Endothelial cell of umbilical vein (primary cell): Measurements from ENCODE around the gene DPM2. TPM values are rescaled to one million over a fixed set of nuclear protein-coding genes. Genes with fewer than 3 reads are reported as not detected.

Experiments used
- BruUV-seq: library from RNA; stranded (reverse); fragments of 400-500 nt; replicated peaks from 2 replicates; lab custom pipeline; 2021; lab: Mats Ljungman, UMichigan
- CTCF ChIA-PET: fragments of 300-600, 350-600 bp; sonication (Branson Sonifier 250); formaldehyde crosslinking; loops from one replicate; lab custom pipeline; 2021; ENCODE audit warnings: antibody characterized with exemption, inconsistent platforms; lab: Charles Lee
- POLR2A ChIA-PET: fragments of 300-600, 350-600 bp; sonication (Branson Sonifier 250); formaldehyde crosslinking; loops from one replicate; lab custom pipeline; 2021; ENCODE audit warnings: antibody characterized with exemption, inconsistent platforms; lab: Charles Lee
- DNase-seq: peaks from one replicate; pipeline ENCODE4 v3.0.0-alpha.2; 2011; ENCODE audit warnings: low read depth, low spot score
- FAIRE-seq: peaks from 2 replicates; lab custom pipeline; 2011; peaks lifted over from hg19 to GRCh38; lab: Jason Lieb, UNC
- H2AFZ ChIP-seq: 2 replicates; pipeline ENCODE4 v1.6.0; 2012; ENCODE audit warnings: low read depth, low read length, control low read depth, inconsistent platforms
- H3K27ac ChIP-seq: 2 replicates; pipeline ENCODE4 v1.5.1; 2011; ENCODE audit warnings: low read depth, mild to moderate bottlenecking, control low read depth, low read length, moderate library complexity; ENCODE audit not compliant: insufficient read depth
- H3K27me3 ChIP-seq, 2 experiments: 2 replicates each; pipeline versions ENCODE4 v1.6.0 to v1.6.1; 2011; ENCODE audit warnings: low read length in 2 of 2, mixed read lengths in 1 of 2; ENCODE audit not compliant: control insufficient read depth in 2 of 2, insufficient read depth in 2 of 2
- H3K36me3 ChIP-seq, 2 experiments: 2 replicates in 1 of 2; 3 replicates in 1 of 2; pipeline ENCODE4 v1.5.1; 2011; ENCODE audit warnings: low read length in 2 of 2, mild to moderate bottlenecking in 1 of 2, moderate library complexity in 1 of 2; ENCODE audit not compliant: control insufficient read depth in 2 of 2, insufficient read depth in 2 of 2; ENCODE audit errors: extremely low read depth in 1 of 2
- H3K4me1 ChIP-seq: 3 replicates; pipeline ENCODE4 v1.5.1; 2011; ENCODE audit warnings: mild to moderate bottlenecking, low read length; ENCODE audit not compliant: control insufficient read depth, insufficient read depth; ENCODE audit errors: extremely low read depth
- H3K4me2 ChIP-seq: 2 replicates; pipeline ENCODE4 v1.6.1; 2011; ENCODE audit warnings: low read length, control low read depth, mixed read lengths; ENCODE audit not compliant: insufficient read depth
- H3K4me3 ChIP-seq, 3 experiments: fragments of 200-600 bp in 1 of 3; sonication (generic), shearing (Covaris generic) in 1 of 3; replicated peaks in 1 of 3; 2 replicates each; pipeline ENCODE4 v1.5.1; 2011 to 2016; ENCODE audit warnings: control low read depth in 3 of 3, low read length in 3 of 3, mild to moderate bottlenecking in 2 of 3, inconsistent platforms in 1 of 3, low read depth in 1 of 3, moderate library complexity in 1 of 3; ENCODE audit not compliant: insufficient read depth in 1 of 3
- H3K79me2 ChIP-seq: 2 replicates; pipeline ENCODE4 v1.6.0; 2012; ENCODE audit warnings: low read length, inconsistent platforms; ENCODE audit not compliant: control insufficient read depth, insufficient read depth
- H3K9ac ChIP-seq: replicated peaks from 2 replicates; pipeline ENCODE3; 2011; ENCODE audit warnings: low read length, control low read depth; ENCODE audit not compliant: insufficient read depth; ENCODE audit errors: extremely low read depth
- H3K9me1 ChIP-seq: replicated peaks from 3 replicates; pipeline ENCODE4 v1.6.0; 2011; ENCODE audit warnings: mild to moderate bottlenecking, low read length; ENCODE audit not compliant: control insufficient read depth, insufficient read depth; ENCODE audit errors: extremely low read depth
- H3K9me3 ChIP-seq: replicated peaks from 2 replicates; pipeline ENCODE4 v1.5.1; 2012; ENCODE audit warnings: low read length, inconsistent platforms; ENCODE audit not compliant: control insufficient read depth, insufficient read depth
- H4K20me1 ChIP-seq: replicated peaks from 2 replicates; pipeline ENCODE3; 2011; ENCODE audit warnings: mild to moderate bottlenecking, low read length; ENCODE audit not compliant: control insufficient read depth, insufficient read depth; ENCODE audit errors: extremely low read depth
- JUN ChIP-seq: IDR thresholded peaks from 2 replicates; pipeline ENCODE4 v1.6.1; 2011; ENCODE audit warnings: borderline replicate concordance, low read depth; ENCODE audit not compliant: insufficient read length, insufficient read depth
- POLR2A ChIP-seq: IDR thresholded peaks from 2 replicates; pipeline ENCODE4 v1.6.1; 2012; ENCODE audit warnings: low read depth, mild to moderate bottlenecking, control low read depth, low read length
- POLR2AphosphoS5 ChIP-seq: IDR thresholded peaks from 2 replicates; pipeline ENCODE4 v1.6.1; 2012; ENCODE audit warnings: low read depth, mild to moderate bottlenecking, control low read depth, low read length, moderate library complexity; ENCODE audit not compliant: insufficient read depth
- dilution Hi-C: fragments of 300-500 bp; cut with MboI; formaldehyde crosslinking; loops from one replicate; pipeline ENCODE4 v1.15.0; 2019; ENCODE audit warnings: low sequenced_read_pairs; ENCODE audit not compliant: extremely low pct_ligation_motif_present
- intact Hi-C: fragments of 100-400 bp; cut with micrococcal nuclease; formaldehyde crosslinking; loops from one replicate; pipeline ENCODE4 v1.10.0; 2022
- polyA plus RNA-seq, 4 experiments: library from polyadenylated mRNA; depleted of rRNA in 3 of 4; stranded (reverse) in 3 of 4; unstranded in 1 of 4; fragments of >200 nt; gene quantifications; 2 replicates each; pipeline versions ENCODE4 v1.2.1 to v1.2.3, GENCODE V29; 2011 to 2012; ENCODE audit warnings: missing spikeins in 1 of 4
- total RNA-seq: library from RNA; stranded (reverse); gene quantifications from 2 replicates; pipeline ENCODE4 v1.2.3, GENCODE V29; 2021
- TF ChIP-seq, protein P1 (sequence below), 2 donors: IDR thresholded peaks; 1 replicate in 1 of 2; 2 replicates in 1 of 2; pipeline ENCODE4 v1.5.1; 2011; ENCODE audit warnings: low read length in 2 of 2, mild to moderate bottlenecking in 2 of 2, moderate library complexity in 2 of 2, control low read depth in 1 of 2, inconsistent platforms in 1 of 2, low read depth in 1 of 2; ENCODE audit not compliant: insufficient read depth in 1 of 2; ENCODE audit errors: extremely low read depth in 1 of 2

Gene DPM2
- total and polyA plus RNA-seq, 2 donors (not counting 3 experiments of a cell fraction or from before 2014, with no cell fraction given), result 47.9 to 63.9 TPM

DNA sequence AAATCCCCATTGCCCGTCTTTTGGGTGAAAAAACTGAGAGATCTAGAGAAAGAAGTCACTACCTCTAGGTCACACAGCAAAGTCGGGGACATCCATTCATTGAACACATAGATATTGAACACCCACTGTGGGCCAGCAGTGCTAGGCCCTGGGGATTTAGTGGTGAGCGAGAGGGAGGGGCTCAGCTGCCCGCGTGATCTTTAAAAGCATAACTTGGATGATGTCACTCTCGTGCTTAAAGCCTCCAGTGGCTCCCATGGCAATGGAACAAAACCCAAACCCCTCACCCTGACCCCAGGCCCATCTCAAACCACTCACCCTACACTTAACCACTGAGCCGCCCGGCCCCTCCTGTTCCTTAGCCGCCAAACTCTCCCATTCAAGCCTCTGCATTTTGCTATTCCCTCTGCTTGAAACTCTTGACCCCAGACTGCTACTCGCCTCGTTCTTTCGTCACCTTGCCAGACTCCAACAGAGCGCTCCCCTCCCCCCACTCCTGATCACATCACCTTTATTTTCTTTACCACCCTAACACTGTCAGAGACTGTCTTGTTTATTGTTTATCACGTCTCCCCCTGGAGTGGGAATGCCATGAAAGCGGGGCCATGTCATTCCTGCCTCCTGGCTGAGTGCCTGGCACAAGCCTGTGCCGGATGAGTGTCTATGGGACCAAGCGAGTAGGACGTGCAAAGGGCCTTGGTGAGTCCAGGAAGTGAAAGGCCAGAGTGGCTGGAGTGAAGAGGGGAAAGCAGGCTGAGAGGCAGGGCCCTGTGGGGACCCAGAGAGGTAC lies 6.4 kb downstream of the DPM2 start:
- Histone ChIP-seq H3K9ac (peak overlapping the region; percentile 61), H3K9me3 (no peaks in the 10 kb centered on the region), H3K9me1 (no peaks in the 10 kb centered on the region), H3K27ac (peak overlapping the region; percentile 67), H3K79me2 (peaks cover 9% of the 10 kb centered on the region), H2AFZ (peak overlapping the region; percentile 25), H3K4me3 (peak overlapping the region; percentile 37 to 54 (median 43)), H4K20me1 (no peaks in the 10 kb centered on the region), H3K4me1 (peaks cover 23% of the 10 kb centered on the region), H3K27me3 (peaks cover 3 to 6% of the 10 kb centered on the region in 2 experiments), H3K4me2 (peak overlapping the region; percentile 84), H3K36me3 (peaks cover 0 to 3% of the 10 kb centered on the region in 2 experiments)
- peak; percentile 64 for FAIRE-seq
- CTCF ChIA-PET, result interaction anchor here (1.1 to 2.6 kb wide), 4 partner anchors 11 to 402 kb away, joined by 3 to 13 read pairs (median 6); no protein-coding TSS in a partner anchor
- POLR2A ChIA-PET, result interaction anchor here (1.1 kb wide), 1 partner anchor 14 kb away, joined by 3 read pairs; no protein-coding TSS in a partner anchor
- dilution Hi-C loops, result no loop called here
- intact Hi-C loops, result no loop called here
- no TSS peak for BruUV-seq
- TF ChIP-seq POLR2AphosphoS5 (peak; percentile 15), JUN (no peak)
- DNase-seq, result peak; percentile 49

DNA sequence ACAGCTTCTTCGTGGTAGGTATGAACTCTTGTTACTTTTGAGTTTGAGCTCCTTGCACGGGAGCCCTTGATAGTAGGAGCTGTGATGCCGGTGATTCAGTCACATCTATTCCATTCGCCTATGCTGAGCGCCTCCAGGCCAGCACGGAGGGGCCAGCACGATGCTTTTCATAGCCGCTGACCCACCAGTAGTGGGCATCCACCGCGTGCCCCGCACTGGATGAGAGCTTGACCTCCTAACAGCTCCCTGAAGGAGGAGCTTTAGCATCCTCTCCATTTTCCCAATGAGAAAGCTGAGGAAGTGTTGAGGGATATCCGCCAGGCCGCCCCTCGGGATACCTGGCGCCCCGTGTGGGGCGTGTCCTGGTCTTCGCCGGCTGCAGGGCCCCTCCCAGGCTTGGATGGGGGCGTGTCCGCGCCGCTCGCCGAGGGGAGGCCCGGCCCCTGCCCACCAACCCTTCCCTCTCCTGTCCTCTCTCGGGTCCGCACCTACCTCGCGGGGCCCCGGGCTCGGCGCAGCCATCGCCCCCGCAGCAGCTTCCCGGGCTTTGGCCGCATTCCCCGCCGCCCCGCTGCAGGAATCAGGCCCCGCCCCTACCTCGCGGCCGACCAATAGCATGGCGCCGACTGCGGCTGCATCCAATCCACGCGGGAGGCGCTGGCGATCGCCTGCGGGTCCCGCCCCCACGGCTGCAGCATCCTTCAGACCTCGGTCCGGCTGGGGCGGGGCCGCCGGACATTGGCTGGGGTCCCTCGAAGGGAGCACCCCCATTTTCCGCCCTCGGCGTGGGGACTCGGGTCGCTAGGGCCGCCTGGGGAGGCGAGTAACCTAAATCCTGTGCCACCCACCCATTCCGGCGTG lies 7.2 kb downstream of the DPM2 start, which contains the start of gene PIP5KL1:
PIP5KL1 (minus strand) TSS at position 547 of the 861 bp plus-strand sequence; CDS start at position 522, 25 bp downstream.
- no peaks in the 10 kb centered on the region for H4K20me1 ChIP-seq
- peak within 1 kb of the TSS; percentile 61 for H3K9ac ChIP-seq
- peaks cover 3 to 6% of the 10 kb centered on the region in 2 experiments for H3K27me3 ChIP-seq
- DNase-seq, result peak; percentile 84
- dilution Hi-C loops, result no loop called here
- H3K79me2 ChIP-seq, result peaks cover 1% of the 10 kb centered on the region
- BruUV-seq, result no TSS peak
- peaks cover 0 to 3% of the 10 kb centered on the region in 2 experiments for H3K36me3 ChIP-seq
- no peaks in the 10 kb centered on the region for H3K9me1 ChIP-seq
- peak; percentile 94 for FAIRE-seq
- TF ChIP-seq JUN (no peak), POLR2A (peak; percentile 44)
- TF ChIP-seq, protein P1, sequence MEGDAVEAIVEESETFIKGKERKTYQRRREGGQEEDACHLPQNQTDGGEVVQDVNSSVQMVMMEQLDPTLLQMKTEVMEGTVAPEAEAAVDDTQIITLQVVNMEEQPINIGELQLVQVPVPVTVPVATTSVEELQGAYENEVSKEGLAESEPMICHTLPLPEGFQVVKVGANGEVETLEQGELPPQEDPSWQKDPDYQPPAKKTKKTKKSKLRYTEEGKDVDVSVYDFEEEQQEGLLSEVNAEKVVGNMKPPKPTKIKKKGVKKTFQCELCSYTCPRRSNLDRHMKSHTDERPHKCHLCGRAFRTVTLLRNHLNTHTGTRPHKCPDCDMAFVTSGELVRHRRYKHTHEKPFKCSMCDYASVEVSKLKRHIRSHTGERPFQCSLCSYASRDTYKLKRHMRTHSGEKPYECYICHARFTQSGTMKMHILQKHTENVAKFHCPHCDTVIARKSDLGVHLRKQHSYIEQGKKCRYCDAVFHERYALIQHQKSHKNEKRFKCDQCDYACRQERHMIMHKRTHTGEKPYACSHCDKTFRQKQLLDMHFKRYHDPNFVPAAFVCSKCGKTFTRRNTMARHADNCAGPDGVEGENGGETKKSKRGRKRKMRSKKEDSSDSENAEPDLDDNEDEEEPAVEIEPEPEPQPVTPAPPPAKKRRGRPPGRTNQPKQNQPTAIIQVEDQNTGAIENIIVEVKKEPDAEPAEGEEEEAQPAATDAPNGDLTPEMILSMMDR (IDR thresholded peaks at IDR 0.05; ENCODE audit: extremely low read depth in 1 of 2, insufficient read depth in 1 of 2, low read depth in 1 of 2, low read length in 2 of 2), result peak in 1 of 2 donors; percentile 21
- CTCF ChIA-PET, result interaction anchor here (1.1 to 2.4 kb wide), 5 partner anchors 9 to 401 kb away, joined by 3 to 9 read pairs (median 7); no protein-coding TSS in a partner anchor
- POLR2A ChIA-PET, result interaction anchor here (1.1 kb wide), 1 partner anchor 13 kb away, joined by 3 read pairs; no protein-coding TSS in a partner anchor
- H3K27ac ChIP-seq, result peak within 1 kb of the TSS; percentile 67
- H3K9me3 ChIP-seq, result no peaks in the 10 kb centered on the region
- peaks cover 17% of the 10 kb centered on the region for H3K4me1 ChIP-seq
- intact Hi-C loops, result no loop called here
- H2AFZ ChIP-seq, result peak within 1 kb of the TSS; percentile 39
- peak within 1 kb of the TSS; percentile 84 for H3K4me2 ChIP-seq
- peak within 1 kb of the TSS; percentile 37 to 54 (median 43) for H3K4me3 ChIP-seq
